MM.1S (cell line): ENCODE results near the gene LTBP1.

Source experiments
- DNase-seq: peaks from one replicate; pipeline ENCODE4 v3.0.0-alpha.2; 2015
- H2AFZ ChIP-seq: fragments of 300-600 bp; sonication (generic); 2 replicates; pipeline ENCODE4 v1.6.0; 2016; ENCODE audit warnings: antibody characterized with exemption, low read length
- H3F3A ChIP-seq: fragments of 300-600 bp; sonication (generic); 2 replicates; pipeline ENCODE4 v1.6.1; 2016; ENCODE audit warnings: mild to moderate bottlenecking, antibody characterized with exemption, low read length, moderate library complexity, mixed read lengths; ENCODE audit not compliant: insufficient read depth
- H3K27ac ChIP-seq: fragments of 300-600 bp; sonication (generic); 2 replicates; pipeline ENCODE4 v1.5.1; 2016; ENCODE audit warnings: mild to moderate bottlenecking, low read length
- H3K27me3 ChIP-seq: fragments of 300-600 bp; sonication (generic); replicated peaks from 2 replicates; pipeline ENCODE4 v1.6.0; 2016; ENCODE audit warnings: low read length; ENCODE audit not compliant: insufficient read depth
- H3K36me3 ChIP-seq: fragments of 300-600 bp; sonication (generic); replicated peaks from 2 replicates; pipeline ENCODE4 v1.6.1; 2016; ENCODE audit warnings: mild to moderate bottlenecking, low read length, mixed read lengths; ENCODE audit not compliant: insufficient read depth
- H3K4me1 ChIP-seq: fragments of 300-600 bp; sonication (generic); 2 replicates; pipeline ENCODE4 v1.6.1; 2016; ENCODE audit warnings: low read length, mixed read lengths
- H3K4me2 ChIP-seq: fragments of 300-600 bp; sonication (generic); 2 replicates; pipeline ENCODE4 v1.6.0; 2016; ENCODE audit warnings: low read depth, low read length
- H3K4me3 ChIP-seq: fragments of 300-600 bp; sonication (generic); 2 replicates; pipeline ENCODE4 v1.5.1; 2016; ENCODE audit warnings: low read length, mixed read lengths
- H3K79me2 ChIP-seq: fragments of 300-600 bp; sonication (generic); 2 replicates; pipeline ENCODE4 v1.6.1; 2016; ENCODE audit warnings: mixed run types, low read length, mixed read lengths
- H3K9ac ChIP-seq: fragments of 300-600 bp; sonication (generic); 2 replicates; pipeline ENCODE4 v1.6.1; 2016; ENCODE audit warnings: low read length, mixed read lengths
- H3K9me2 ChIP-seq: fragments of 300-600 bp; sonication (generic); replicated peaks from 2 replicates; pipeline ENCODE4 v1.6.1; 2016; ENCODE audit warnings: mild to moderate bottlenecking, low read length, mixed read lengths; ENCODE audit not compliant: insufficient read depth
- H3K9me3 ChIP-seq: fragments of 300-600 bp; sonication (generic); replicated peaks from 2 replicates; pipeline ENCODE4 v1.6.1; 2016; ENCODE audit warnings: mild to moderate bottlenecking, low read length, mixed read lengths; ENCODE audit not compliant: insufficient read depth
- H4K20me1 ChIP-seq: fragments of 300-600 bp; sonication (generic); 2 replicates; pipeline ENCODE4 v1.6.1; 2016; ENCODE audit warnings: mild to moderate bottlenecking, low read length, moderate library complexity, mixed read lengths; ENCODE audit not compliant: insufficient read depth
- EZH2 ChIP-seq: fragments of 300-600 bp; sonication (generic); optimal IDR thresholded peaks from 2 replicates; pipeline ENCODE3; 2017; ENCODE audit warnings: low read depth, mild to moderate bottlenecking, antibody characterized with exemption, low read length, mixed read lengths
- EZH2phosphoT487 ChIP-seq: fragments of 300-600 bp; sonication (generic); IDR thresholded peaks from 2 replicates; pipeline ENCODE4 v1.6.1; 2018; ENCODE audit warnings: antibody characterized with exemption, low read length
- TF ChIP-seq, protein P1 (sequence below): fragments of 300-600 bp; sonication (generic); IDR thresholded peaks from 2 replicates; pipeline ENCODE4 v1.5.1; 2016; ENCODE audit warnings: antibody characterized with exemption, low read length, mixed read lengths

Gene LTBP1

DNA sequence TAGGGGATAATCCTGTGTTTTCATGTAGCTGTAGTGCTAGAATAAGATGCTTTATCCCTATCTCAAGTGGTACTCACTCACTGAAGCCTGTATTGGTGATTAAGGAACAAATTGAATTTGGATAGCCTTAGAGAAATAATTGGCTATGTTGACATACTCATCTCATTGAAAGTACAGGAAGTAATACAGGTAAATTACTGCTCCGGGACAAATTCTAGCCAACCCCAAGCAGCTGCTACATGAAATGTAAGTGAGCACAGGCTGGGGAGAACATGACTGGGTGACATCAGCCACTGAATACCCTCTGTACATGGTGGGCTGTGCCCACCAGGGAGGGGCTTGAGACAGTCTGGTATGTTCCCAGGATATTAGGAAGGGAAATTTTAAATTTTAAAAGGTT is 341.3 kb downstream of the LTBP1 start:
- Histone ChIP-seq H3K27me3 (peaks cover 6% of the 10 kb centered on the region; the same call in 1 of the 2 replicates), H3K79me2 (no peaks in the 10 kb centered on the region), H3K4me3 (no peak overlapping the region), H3F3A (no peaks in the 10 kb centered on the region), H3K4me1 (peaks cover 5% of the 10 kb centered on the region), H3K36me3 (no peaks in the 10 kb centered on the region), H3K4me2 (no peak overlapping the region), H3K9ac (no peak overlapping the region), H3K9me2 (no peaks in the 10 kb centered on the region), H2AFZ (no peak overlapping the region), H3K27ac (no peak overlapping the region), H4K20me1 (no peaks in the 10 kb centered on the region), H3K9me3 (no peaks in the 10 kb centered on the region)
- TF ChIP-seq, protein P1, sequence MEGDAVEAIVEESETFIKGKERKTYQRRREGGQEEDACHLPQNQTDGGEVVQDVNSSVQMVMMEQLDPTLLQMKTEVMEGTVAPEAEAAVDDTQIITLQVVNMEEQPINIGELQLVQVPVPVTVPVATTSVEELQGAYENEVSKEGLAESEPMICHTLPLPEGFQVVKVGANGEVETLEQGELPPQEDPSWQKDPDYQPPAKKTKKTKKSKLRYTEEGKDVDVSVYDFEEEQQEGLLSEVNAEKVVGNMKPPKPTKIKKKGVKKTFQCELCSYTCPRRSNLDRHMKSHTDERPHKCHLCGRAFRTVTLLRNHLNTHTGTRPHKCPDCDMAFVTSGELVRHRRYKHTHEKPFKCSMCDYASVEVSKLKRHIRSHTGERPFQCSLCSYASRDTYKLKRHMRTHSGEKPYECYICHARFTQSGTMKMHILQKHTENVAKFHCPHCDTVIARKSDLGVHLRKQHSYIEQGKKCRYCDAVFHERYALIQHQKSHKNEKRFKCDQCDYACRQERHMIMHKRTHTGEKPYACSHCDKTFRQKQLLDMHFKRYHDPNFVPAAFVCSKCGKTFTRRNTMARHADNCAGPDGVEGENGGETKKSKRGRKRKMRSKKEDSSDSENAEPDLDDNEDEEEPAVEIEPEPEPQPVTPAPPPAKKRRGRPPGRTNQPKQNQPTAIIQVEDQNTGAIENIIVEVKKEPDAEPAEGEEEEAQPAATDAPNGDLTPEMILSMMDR = no peak
- no peak for TF ChIP-seq EZH2
- TF ChIP-seq EZH2phosphoT487 = no peak
- DNase-seq = no peak

DNA sequence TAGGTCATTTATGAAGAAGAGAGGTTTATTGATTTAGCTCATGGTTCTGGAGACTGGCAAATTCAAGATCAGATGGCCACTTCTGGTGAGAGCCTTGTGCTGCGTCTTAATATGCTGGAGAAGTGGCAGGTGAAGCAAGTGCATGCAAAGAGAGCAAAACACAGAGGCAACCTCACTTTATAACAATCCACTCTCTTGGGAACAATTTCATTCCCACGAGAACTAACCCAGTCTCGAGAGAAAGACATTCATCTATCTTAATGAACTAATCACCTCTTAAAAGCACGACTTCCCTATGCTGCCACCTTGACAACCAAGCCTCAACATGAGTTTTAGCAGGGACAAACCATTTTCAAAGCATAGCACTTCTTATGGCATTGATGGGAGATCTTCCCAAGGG is 343.2 kb downstream of the LTBP1 start:
- H3K27me3 ChIP-seq = peaks cover 6% of the 10 kb centered on the region; the same call in 1 of the 2 replicates
- H3K9ac ChIP-seq = no peak overlapping the region
- TF ChIP-seq, protein P1 = no peak
- TF ChIP-seq EZH2 (no peak), EZH2phosphoT487 (no peak)
- no peak overlapping the region for H3K4me2 ChIP-seq
- H4K20me1 ChIP-seq = no peaks in the 10 kb centered on the region
- DNase-seq = no peak
- H3K79me2 ChIP-seq = no peaks in the 10 kb centered on the region
- H2AFZ ChIP-seq = no peak overlapping the region
- H3K9me2 ChIP-seq = no peaks in the 10 kb centered on the region
- H3K4me3 ChIP-seq = no peak overlapping the region
- no peak overlapping the region for H3K27ac ChIP-seq
- H3K9me3 ChIP-seq = no peaks in the 10 kb centered on the region
- H3K4me1 ChIP-seq = peaks cover 7% of the 10 kb centered on the region
- no peaks in the 10 kb centered on the region for H3K36me3 ChIP-seq
- no peaks in the 10 kb centered on the region for H3F3A ChIP-seq

DNA sequence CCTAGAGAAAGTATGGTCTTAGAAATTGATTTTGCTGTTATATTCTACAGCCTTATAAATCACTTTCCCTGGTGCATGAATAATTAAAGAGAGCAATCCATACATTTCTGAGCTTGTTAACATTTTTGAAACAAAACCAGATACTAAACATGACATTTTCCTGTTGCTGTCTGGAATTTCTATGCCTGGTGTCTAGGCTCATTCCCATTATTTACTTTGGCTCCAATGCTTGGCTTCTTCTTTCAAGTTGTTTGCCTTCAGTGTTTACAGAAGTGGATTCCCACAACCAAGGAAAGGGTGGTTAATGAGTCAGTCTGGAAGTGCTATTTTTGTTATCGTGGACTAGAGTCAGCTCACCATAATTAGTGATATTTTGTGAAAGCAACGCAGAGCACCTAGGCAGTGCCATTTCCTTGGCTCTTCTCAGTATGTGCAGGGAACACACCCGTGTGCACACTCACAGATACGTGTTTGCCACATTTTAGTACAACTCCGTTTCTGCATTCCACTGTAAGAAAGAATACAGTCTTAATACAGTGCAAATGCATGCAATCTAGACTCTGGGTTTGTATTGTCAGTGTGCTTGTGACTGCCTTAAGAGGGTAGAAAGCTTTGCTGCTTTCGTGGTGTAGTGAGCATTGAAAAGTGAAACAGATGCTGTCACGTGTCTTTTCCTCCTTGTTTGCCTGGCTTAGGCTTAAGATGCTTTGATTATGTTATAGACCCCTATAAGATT is 344.7 kb downstream of the LTBP1 start:
- H2AFZ ChIP-seq = no peak overlapping the region
- no peak overlapping the region for H3K4me2 ChIP-seq
- peaks cover 7% of the 10 kb centered on the region for H3K4me1 ChIP-seq
- H3K9ac ChIP-seq = no peak overlapping the region
- no peaks in the 10 kb centered on the region for H3K36me3 ChIP-seq
- no peaks in the 10 kb centered on the region for H3K79me2 ChIP-seq
- H3K27ac ChIP-seq = no peak overlapping the region
- DNase-seq = no peak
- H3K9me2 ChIP-seq = no peaks in the 10 kb centered on the region
- peaks cover 6% of the 10 kb centered on the region; the same call in 1 of the 2 replicates for H3K27me3 ChIP-seq
- H4K20me1 ChIP-seq = no peaks in the 10 kb centered on the region
- no peaks in the 10 kb centered on the region for H3F3A ChIP-seq
- H3K9me3 ChIP-seq = no peaks in the 10 kb centered on the region
- TF ChIP-seq EZH2 (no peak), EZH2phosphoT487 (no peak)
- TF ChIP-seq, protein P1 = no peak
- H3K4me3 ChIP-seq = no peak overlapping the region
